ENCODE data around the gene NEDD4L.
"Not testable (repeated sequence)": the region's sequence is repeated elsewhere in the genome, so short reads cannot be mapped to it uniquely, and the experiment has no call there.

Gene NEDD4L

DNA sequence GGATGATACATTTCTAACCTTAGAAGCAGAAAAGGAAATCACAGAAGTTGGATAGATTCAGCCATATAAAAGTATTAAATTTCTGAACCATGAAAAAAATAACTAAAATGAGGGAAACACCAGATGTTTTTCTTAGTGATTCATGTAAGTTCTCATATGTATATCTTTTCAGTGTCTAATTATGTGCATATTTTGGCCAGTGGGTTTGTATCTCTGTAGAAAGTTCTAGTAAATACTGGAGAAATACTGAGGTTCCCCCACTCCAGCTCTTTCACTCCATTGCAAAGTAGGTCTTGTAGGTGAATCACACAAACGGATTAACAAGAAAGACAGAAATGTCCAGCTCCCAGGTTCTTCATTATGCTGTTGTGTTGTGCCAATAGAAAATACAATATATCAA, 222.3 kb downstream of the NEDD4L start:
- no peak for DNase-seq (ENCODE audit: low read depth)
- H3K4me3 ChIP-seq (ENCODE audit: low read depth, low read length), result no peak overlapping the region

DNA sequence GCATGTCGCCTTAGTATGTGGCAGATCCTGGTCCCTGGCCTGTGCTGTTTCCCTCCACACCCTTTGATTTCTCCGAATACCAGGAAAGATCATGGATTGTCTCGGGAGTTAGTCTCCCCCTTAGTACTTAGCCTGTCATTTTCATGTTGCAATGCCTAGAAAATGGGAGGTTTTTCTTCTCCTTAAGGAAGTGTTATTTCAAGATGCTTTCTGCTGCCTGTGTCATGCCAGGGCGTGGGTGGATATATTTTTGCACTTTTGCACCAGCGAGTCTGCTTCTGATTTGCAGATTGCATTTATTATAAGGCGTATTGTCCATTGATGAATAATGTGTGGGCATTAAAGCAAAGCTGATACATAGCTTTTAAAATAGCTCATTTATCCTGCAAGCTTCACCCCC, 223.5 kb downstream of the NEDD4L start:
- H3K4me3 ChIP-seq (ENCODE audit: low read depth, low read length), result no peak overlapping the region
- no peak for DNase-seq (ENCODE audit: low read depth)

DNA sequence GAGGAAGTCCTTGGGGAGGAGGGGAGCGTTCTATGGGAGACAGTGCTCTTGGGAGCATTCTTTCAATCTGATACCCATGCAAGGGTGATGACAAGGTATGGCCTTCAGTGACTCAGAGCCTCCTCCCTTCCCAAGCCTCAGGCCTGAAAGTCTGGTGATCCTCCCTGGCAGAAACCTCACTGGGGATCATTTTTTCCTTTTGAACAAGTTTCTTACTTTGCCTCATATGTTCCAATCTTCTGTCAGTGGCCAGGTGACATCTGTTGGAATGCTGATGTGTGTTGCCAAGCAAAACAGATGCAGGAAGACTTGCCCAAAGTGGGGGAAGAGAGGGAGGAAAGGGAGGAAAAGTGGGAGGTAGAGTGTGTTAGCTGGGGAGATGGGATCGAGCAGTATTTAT, 224.8 kb downstream of the NEDD4L start:
- no peak for DNase-seq (ENCODE audit: low read depth)
- H3K4me3 ChIP-seq (ENCODE audit: low read depth, low read length), result no peak overlapping the region

DNA sequence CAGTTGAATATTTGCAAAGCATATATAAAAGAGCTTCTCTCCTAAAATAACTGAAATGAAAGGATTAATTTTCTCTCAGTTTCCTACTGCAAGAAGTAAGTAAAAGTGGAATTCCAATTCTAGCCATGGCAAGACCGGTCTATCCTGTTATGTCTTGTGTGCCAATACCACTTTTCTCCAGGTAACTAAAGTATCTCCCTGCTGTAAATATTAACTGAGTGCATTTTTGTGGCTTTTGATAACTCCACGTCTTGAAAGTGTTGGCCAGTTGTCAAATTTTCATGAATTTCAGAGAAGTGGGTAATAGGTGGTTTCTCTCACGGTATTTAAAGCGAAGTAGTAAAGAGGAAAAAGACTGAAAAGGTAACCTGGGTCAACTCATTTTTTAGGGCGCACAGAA, 225.9 kb downstream of the NEDD4L start:
- no peak for DNase-seq (ENCODE audit: low read depth)
- no peak overlapping the region for H3K4me3 ChIP-seq (ENCODE audit: low read depth, low read length)

DNA sequence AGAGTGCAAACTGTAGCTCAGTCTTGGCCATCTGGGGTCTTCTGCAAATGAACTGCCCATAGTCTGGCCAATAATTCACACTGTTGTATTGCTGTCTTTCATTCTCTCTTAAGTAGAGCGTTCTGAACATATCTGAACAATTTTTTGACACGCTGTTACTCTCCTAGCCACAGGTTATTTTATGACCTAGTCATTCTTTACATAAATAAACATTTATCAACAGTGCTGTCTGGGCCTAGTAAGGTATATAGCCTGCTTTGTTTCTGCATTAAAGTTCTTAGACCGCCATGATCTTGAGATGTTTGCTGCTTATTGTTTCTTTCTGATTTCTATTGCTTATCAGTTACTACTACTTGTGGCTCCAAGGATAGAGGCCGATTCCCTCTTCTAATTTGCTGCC, 226.4 kb downstream of the NEDD4L start:
- DNase-seq (ENCODE audit: low read depth), result no peak
- H3K4me3 ChIP-seq (ENCODE audit: low read depth, low read length), result no peak overlapping the region

DNA sequence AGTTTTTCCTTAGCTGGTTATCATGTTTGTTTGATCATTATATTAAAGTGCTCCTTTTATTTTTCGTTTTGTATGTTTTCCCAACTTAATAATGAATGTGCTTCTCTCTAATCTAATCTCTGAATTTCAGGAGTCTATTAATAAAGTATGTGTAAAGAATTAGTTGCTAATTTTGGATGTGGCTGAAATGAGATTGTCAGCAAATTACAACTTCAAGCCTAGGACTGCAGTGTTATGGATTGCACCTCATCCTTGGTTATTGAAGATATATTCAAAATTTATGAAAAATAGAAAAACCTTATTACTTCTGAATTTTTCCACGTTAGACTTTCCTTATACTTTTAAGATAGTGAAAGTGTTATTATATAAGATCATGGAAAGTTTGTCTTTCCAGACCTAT, 227.7 kb downstream of the NEDD4L start:
- no peak for DNase-seq (ENCODE audit: low read depth)
- H3K4me3 ChIP-seq (ENCODE audit: low read depth, low read length), result no peak overlapping the region

DNA sequence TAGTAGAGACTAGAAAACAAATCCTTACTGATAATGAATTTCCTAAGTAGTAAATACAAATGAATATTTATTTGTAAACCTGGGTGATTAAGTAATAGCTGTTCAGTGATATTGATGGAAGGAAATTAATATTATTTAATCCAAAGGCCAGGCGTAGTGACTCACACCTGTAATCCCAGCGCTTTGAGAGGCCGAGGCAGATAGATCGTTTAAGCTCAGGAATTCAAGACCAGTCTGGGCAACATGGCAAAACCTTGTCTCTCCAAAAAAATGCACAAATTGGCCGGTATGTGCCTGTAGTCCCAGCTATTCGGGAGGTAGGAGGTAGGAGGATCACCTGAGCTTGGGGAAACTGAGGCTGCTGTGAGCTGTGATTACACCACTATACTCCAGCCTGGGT, 228.2 kb downstream of the NEDD4L start:
- DNase-seq (ENCODE audit: low read depth), result no peak
- H3K4me3 ChIP-seq (ENCODE audit: low read depth, low read length), result no peak overlapping the region

DNA sequence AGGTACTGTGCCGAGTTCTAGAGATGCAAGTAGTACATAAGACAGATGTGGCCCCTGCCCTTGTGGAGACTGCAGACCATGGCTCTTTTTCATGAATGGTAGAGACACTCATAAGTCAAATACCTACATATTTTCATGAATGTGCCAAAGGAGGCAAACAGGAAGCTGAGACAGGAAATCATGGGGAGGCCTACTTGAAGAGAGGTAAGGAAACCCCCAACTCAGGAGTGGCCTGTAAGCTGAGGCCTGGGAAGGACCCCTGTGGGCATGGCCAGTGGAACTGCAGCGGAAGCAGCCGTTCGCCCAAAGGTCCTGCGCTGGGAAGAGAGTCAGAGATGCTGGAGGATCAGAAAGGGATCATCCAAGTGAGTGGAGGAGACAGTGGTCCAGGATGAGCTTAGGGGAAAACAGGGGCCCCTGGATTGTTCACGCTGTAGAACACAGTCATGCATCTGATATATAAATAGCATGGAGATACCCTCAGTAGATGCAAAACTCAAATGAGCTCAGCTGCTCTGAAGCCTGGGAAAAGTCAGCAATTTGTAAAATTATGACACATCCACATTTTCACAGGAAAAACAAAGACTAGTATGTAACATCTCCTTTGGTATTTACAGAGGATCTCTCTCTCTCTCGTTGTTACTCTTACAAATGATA, 228.9 kb downstream of the NEDD4L start:
- DNase-seq (ENCODE audit: low read depth), result no peak
- H3K4me3 ChIP-seq (ENCODE audit: low read depth, low read length), result no peak overlapping the region

DNA sequence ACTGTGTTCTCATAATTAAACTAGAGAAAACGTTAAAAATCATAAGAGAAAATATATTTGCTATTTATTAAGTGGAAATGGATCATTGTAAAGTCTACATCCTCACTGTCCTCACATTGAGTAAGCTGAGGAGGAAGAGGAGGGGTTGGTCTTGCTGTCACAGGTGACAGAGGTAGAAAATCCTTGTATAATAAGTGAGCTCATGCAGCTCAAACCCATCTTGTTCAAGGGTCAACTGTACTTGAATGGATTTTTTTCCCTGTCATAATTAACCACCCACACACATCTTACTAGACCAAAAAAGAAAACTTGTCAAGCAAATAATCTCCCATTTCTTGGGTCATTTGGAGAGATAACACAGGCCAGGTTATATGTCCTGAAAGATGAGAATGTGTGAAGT, 231.2 kb downstream of the NEDD4L start:
- H3K4me3 ChIP-seq (ENCODE audit: low read depth, low read length), result no peak overlapping the region
- no peak for DNase-seq (ENCODE audit: low read depth)

DNA sequence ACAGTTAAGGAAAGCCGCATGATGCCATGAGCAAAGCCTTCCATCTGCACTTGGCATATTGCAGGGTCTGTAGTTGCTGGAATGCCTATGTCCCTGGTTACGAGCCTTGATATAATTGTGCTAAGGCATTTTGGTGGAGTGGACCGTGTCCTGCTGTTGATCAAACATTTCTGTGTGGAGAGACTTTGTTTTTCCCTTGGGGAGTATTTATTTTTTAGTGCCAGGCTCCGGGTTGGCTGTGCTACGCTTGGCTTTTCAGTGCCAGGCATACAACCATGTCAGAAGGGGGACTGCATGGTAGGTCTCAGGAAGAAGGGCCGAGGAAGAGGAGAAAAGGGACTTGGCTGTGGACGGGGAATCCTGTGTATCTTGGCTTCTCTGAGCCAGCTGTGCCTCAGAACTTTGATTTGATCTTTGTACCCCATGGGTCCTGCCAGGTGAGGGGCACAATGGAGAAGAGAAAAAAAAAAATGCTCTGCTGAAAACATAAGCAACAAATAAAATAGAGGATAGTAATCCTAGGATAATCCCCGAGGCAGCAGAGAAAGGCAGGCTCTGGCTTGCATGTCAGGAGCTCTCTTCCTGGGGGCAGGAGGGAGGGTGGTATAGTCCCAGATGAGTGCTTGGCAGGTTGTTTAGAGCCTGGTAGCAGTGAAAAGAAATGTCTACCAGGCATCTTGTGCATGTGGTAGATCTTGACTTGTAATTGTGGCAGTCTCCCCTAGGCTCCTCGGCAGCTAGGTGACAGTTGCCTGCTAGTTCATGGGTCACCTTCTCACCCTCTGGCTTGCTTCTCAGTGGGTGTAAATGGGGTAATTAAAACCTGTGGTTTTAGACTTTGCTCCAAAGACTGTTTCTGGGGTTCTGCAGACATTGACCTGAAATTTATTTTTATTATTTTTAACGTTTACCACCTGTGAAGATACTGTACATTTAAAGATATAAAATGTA, 233.0 kb downstream of the NEDD4L start:
- no peak for DNase-seq (ENCODE audit: low read depth)
- no peak overlapping the region for H3K4me3 ChIP-seq (ENCODE audit: low read depth, low read length)

DNA sequence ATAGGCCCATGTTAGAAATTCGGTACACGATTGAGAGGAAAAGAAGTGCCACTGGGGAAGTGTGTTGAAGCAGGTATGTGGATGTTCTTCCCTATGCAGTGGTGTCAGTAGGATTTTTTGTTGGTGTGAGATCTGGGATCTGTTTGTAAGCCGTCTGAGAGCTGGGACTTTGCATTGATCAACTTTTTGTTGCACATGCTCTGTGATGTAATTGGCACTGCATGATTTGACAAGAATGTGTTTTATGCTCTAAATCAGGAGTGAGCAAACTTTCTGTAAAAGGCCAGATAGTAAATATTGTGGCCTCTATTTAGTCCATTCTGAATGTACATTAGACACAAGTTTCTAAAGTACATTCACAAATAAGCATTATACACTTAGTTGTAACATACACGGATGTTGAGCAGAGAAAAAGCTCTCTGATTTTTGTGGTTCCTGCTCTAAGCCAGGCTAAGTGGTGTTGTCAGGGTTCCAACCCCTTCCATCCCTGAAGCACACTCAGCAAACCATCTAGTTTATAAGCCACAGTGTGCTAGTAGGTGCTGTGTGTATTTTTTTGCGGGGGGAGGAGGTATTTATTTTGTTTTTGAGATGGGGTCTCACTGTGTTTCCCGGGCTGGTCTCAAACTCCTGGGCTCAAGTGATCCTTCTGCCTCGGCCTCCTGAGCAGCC, 235.6 kb downstream of the NEDD4L start:
- no peak overlapping the region for H3K4me3 ChIP-seq (ENCODE audit: low read depth, low read length)
- no peak for DNase-seq (ENCODE audit: low read depth)

DNA sequence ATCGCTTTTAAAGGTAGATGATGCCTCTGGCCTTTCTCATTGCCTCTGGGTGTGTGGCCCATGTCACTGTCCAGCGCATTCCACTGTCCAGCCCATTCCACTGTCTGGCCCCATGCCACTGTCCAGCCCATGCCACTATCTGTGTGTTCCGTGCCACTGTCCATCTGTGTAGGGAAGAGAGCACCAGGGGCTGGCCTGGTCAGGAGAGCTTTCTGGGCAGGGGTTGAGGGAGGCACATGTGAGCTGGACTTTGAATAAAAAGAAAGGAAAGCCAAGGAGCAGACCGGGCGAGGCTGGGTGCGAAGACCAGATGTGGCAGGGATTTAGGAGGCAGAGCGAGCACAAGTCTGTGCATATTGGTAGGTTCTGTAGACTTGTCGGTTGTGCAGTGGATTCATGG, 236.2 kb downstream of the NEDD4L start:
- no peak for DNase-seq (ENCODE audit: low read depth)
- H3K4me3 ChIP-seq (ENCODE audit: low read depth, low read length), result no peak overlapping the region

DNA sequence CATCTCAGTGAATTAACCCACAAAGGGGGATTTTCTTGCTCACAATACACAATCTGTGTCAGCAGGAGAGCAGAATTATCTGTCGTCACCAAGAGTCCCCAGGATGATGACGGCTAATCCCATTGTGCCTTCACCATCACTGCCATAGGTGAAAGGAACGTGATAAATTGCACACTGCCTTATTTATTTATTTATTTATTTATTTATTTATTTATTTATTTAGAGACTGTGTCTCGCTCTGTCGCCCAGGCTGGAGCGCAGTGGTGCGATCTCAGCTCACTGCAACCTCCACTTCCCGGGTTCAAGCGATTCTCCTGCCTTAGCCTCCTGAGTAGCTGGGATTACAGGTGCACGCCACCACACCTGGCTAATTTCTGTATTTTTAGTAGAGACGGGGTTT, 238.8 kb downstream of the NEDD4L start:
- not testable (repeated sequence) for H3K4me3 ChIP-seq (ENCODE audit: low read depth, low read length); DNase-seq (ENCODE audit: low read depth)

DNA sequence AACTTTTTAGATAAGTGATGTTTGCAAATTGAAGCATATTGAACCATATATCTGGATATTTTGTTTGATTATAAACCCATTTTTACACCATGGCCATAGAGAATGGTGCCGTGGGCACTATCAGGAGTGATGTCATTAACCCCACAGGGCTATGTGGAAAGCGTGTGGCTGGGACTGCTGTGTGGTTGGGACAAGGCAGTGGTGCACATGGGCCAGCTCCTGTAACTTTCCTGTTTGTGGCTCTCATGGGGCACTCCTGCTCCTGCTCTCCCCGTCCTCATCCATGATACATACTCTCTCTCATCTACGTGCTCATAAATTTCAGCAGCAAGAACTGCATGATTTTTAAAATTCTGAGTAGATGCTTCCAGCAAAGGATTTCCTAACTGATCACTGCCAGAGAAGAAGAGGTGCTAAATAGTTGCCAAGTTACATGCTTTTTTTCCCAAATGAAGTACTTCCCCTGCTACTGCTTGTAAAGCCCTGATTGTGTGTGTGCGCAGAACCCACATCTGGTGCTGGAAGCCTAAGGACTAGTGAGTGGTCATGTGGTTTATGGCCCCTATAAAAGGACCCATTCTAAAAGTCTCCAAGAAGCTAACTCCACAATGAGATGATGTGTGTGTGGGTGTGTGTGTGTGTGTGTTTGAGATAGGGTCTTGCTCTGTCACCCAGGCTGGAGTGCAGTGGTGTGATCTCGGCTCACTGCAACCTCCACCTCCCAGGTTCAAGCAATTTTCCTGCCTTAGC, 240.8 kb downstream of the NEDD4L start:
- DNase-seq (ENCODE audit: low read depth), result no peak
- H3K4me3 ChIP-seq (ENCODE audit: low read depth, low read length), result no peak overlapping the region

DNA sequence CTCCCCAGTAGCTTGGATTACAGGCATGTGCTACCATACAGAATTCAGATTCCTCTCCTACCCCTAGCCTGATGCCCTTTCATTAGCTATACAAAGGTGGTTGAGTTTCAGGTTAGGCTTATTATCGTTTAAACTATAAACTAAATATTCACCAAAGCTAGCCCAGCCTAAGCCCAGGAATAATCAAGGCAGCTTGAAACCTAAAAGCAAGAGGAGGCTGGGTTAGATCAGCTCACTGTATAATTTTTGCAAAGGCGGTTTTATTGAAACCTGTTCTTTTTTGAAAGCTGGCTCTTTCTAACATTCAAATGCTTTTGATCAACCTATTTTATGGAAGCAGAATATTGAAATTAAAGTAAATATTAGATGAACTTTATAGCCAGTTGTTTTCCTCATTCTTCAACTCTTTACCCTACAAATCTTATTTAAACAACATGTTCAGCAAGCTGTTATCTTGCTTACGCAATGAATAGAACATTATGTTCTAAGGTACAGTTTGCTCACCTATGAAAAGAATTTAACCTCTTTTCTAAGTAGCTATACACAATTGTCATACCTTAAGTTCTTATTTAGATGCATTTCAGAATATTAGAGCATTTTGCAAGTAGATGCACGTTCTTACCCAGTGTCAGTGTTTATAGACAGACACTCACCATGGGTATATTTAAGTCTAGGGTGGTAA, 241.6 kb downstream of the NEDD4L start:
- no peak overlapping the region for H3K4me3 ChIP-seq (ENCODE audit: low read depth, low read length)

DNA sequence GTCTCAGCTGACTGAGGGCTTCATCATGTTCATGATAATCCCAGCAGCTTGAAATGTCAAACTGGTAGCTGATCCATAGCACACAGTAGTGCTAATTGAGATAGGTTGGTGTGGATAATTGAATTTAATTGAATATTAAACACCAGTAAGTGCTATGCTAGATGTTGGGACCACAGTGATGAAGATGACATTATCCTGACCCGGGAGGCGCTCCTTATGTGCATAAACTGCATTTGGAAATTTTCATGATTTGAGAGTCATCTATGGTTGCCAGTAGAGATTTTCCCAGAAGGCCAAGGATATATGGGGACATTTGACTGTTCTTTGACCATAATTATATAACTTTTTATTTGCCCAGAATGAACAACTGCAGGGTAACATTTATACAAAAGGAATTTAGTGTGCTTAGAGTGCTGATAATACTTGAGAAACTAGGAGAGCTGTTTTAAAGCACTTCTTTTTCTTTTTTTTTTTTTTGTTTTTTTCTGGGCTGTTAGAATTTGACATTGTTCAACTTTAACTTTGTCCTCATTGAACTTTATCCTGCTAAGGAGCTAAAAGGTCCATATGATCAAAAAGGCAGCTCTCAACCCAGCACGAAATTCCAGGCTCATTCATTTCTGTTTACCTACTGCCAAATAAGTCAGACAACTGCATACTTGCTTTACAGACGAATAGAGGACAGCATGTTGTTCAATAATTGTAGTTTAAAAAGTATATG, 242.8 kb downstream of the NEDD4L start:
- no peak overlapping the region for H3K4me3 ChIP-seq (ENCODE audit: low read depth, low read length)
- DNase-seq (ENCODE audit: low read depth), result no peak

More for the DNA sequence above, 241.6 kb downstream of the NEDD4L start:
- no peak for DNase-seq (ENCODE audit: low read depth)

DNA sequence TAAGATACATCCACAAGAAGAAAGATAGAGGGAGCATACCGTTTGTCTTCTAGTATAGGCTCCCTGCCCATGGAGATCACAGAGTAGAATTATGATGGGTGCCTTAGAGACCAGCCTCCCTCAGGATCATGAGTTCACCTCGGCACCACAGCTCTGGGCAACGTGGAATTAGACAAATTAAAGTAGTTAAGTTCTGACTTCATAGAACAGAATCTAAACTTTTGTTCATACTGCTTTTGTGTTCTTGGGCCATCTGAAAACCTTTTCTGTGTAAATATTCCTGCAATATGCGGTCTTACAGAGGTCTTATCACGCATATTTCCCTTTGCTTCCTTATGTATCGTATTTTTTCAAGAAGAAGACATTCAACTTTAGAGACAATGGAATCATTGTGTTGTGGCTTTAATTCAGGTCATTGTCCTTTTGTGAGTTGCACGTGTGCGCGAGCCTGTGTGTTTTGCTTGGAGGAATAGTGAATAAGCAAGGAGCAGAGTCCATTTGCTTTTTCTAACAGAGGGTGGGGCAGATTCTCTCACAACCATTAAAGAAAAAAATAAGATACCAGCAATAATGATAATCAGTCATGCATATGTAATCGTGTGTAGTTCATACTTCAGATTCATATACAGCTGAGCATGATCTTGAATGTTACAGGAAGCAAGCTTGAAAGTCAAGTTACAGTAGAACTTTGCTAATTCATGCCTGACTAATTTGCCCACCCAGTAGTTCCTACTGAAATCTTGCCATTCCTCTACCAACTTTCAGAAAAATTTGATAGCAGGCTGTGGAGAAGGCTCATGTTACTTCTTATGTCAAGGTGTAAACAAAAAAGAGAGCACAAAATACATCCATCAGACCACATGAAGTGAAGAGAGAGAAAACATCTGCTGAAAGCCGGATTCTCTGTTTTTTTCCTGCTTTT, 243.6 kb downstream of the NEDD4L start:
- no peak overlapping the region for H3K4me3 ChIP-seq (ENCODE audit: low read depth, low read length)
- no peak for DNase-seq (ENCODE audit: low read depth)
